MG63 (cell line): Measurements from ENCODE around the gene ATXN1. TPM values are rescaled to one million over a fixed set of nuclear protein-coding genes. Genes with fewer than 3 reads are reported as not detected.

Experiments used
- DNase-seq: peaks from one replicate; pipeline ENCODE4 v3.0.0-alpha.2; 2020
- H3K27me3 ChIP-seq: fragments of 250-450 bp; sonication (Bioruptor Pico); 2 replicates; pipeline ENCODE4 v1.5.1; 2020; ENCODE audit warnings: mild to moderate bottlenecking, moderate library complexity
- H3K36me3 ChIP-seq: fragments of 250-450 bp; sonication (Bioruptor Pico); 2 replicates; pipeline ENCODE4 v1.5.1; 2020; ENCODE audit warnings: mild to moderate bottlenecking, moderate library complexity
- H3K4me3 ChIP-seq: fragments of 250-450 bp; sonication (Bioruptor Pico); 2 replicates; pipeline ENCODE4 v1.5.1; 2020; ENCODE audit warnings: mild to moderate bottlenecking, moderate library complexity
- H3K9me3 ChIP-seq: fragments of 250-450 bp; sonication (Bioruptor Pico); 2 replicates; pipeline ENCODE4 v1.5.1; 2020; ENCODE audit warnings: mild to moderate bottlenecking, moderate library complexity
- total RNA-seq: library from RNA; depleted of rRNA; stranded (reverse); fragments of >200 nt; shearing (Covaris generic); gene quantifications from 2 replicates; pipeline ENCODE4 v1.2.3, GENCODE V29; 2014; ENCODE audit warnings: low replicate concordance

The ATXN1 gene
- total RNA-seq, 1 experiment from 2014 or later: 5.9 TPM

DNA sequence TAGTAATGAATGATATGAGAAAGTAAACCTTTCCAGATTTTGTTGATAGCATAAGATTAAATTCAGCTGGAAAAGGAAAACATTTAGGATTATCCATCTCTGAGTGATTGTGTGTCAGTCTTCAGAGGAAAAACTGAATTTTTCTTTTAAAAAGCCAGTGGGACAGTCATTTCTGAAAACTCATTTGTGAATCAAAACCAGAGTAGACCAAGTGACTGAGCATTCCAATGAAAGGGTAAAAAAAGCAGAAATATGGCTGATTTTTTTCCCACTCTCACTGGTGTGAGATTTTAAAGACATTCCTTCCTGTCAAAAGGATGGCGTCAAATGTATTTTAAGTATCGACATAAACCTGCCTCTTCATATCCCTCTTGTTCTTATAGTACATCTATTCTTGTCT lies 308.9 kb downstream of the ATXN1 start:
- DNase-seq: no peak
- H3K27me3 ChIP-seq: no peaks in the 10 kb centered on the region
- H3K9me3 ChIP-seq: no peaks in the 10 kb centered on the region
- H3K4me3 ChIP-seq: no peak overlapping the region
- no peaks in the 10 kb centered on the region for H3K36me3 ChIP-seq

DNA sequence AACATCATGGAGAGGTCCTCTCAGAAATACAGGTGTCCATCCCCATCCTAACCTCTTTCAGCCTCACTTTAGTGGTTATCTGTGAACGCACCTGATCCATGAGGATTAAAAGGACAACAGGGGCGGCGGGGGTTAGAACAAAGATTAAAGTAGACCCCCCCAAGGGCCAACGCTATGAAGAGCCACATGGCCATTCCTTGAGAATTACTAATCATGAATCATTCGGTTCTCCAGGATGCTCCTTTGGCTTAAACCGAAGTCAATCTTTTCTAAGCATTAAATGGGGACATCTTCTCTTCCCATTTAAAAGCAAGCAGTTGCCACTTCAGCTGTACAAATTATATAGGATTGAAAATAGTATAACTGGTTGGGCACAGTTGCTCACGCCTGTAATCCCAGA lies 310.4 kb downstream of the ATXN1 start:
- Histone ChIP-seq H3K36me3 (no peaks in the 10 kb centered on the region), H3K4me3 (no peak overlapping the region), H3K9me3 (no peaks in the 10 kb centered on the region), H3K27me3 (no peaks in the 10 kb centered on the region)
- no peak for DNase-seq

DNA sequence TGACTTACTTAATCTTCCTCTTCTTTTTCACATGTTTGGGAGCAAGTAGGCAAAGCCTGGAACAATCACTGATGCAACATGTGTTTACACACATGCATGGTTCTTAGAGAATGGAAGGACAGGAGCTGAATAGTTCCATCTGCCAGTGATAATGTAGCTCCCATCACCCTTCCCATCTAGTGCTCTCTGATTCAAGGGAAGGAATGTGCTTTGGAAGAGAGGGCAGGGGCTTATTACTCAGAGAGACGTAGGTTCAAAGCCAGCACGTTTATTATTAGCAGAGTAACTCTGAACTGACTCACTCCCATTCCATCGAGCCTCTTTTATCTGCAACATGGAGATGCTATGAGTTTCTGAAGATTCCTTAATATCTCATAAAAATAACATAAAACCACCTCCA lies 311.0 kb downstream of the ATXN1 start:
- Histone ChIP-seq H3K27me3 (no peaks in the 10 kb centered on the region), H3K9me3 (no peaks in the 10 kb centered on the region), H3K36me3 (no peaks in the 10 kb centered on the region), H3K4me3 (no peak overlapping the region)
- DNase-seq: peak; percentile 28

DNA sequence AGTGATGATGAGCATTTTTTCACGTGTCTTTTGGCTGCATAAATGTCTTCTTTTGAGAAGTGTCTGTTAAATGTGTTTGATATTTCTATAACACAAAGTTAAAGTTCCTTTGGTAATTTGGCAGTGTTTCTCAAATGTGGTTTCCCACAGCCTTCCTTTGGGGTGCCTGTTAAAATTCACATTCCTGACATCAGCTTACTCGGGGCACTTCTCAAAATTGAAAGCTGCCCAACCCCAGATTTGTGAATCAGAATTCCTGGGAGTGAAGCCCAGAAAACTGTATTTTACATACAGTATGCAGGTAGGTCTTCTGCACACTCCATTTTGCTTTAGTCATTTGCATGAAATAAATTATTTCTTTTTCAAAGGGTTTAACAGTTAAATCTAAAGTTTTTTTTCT lies 315.0 kb downstream of the ATXN1 start:
- Histone ChIP-seq H3K27me3 (no peaks in the 10 kb centered on the region), H3K4me3 (no peak overlapping the region), H3K9me3 (no peaks in the 10 kb centered on the region), H3K36me3 (no peaks in the 10 kb centered on the region)
- DNase-seq: no peak

DNA sequence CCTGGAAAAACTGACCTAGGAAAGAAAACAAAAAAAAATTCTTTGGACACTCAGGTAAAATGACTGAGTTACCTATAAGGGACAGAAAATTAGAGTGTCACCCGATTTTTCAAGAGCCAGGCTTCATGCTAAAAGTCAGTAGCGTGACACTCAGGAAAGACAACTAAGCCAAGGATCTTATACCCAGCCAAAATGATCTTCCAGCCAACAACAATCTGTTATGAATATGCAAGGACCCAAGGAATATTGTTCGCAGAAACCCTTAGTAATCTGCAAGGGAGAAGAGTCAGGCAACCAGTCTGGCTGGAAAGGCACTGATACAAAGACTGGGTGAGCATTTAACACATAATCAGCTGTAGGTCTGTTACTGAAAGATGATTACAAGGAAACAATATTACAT lies 319.2 kb downstream of the ATXN1 start:
- no peaks in the 10 kb centered on the region for H3K9me3 ChIP-seq
- H3K27me3 ChIP-seq: no peaks in the 10 kb centered on the region
- no peak overlapping the region for H3K4me3 ChIP-seq
- no peak for DNase-seq
- H3K36me3 ChIP-seq: no peaks in the 10 kb centered on the region

DNA sequence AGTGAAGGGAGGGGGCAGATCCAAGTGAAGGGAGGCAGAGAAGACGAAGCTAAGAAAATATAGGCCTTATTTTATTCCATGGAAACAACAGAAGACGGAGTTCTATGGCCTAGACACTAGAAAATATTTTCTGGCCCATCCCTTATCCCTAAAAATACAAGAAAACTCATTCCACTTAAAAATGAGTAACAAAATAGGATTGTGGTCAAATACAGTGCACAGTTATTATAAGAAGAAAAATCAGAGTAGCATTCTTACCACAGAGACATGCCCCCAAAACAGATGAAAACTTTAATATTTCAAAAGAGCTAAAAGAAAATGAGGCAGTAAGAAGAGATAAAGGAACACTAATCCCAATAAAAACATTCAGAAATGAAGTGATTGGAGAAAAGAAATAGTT lies 320.0 kb downstream of the ATXN1 start:
- no peak overlapping the region for H3K4me3 ChIP-seq
- no peaks in the 10 kb centered on the region for H3K27me3 ChIP-seq
- H3K36me3 ChIP-seq: no peaks in the 10 kb centered on the region
- H3K9me3 ChIP-seq: no peaks in the 10 kb centered on the region
- no peak for DNase-seq

DNA sequence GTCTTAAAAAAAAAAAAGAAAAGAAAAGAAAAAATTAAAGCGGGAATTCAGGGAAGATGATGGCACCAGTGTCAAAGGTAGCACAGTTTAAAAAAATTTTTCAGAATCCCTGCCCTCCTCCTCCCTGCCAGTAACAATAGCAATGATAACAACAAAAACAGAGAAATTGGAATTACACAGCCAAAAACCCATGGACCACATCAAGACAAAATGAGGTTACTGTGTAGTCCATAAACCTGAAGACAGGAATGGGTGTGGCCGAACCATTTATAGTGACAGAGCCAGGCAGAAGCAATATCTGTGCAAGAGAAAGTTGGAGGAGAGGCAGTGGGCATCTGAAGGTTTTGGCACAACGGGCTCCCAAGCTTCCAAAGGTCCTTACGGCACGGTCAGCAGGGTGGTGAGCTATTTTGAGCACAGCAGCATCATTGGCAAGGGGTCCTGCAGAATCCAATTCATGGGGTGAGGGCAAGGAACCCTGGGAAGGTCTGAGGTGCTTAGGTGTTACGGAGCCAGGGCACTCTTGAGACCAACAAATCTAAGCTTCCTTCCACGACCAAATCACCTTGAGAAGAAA lies 320.5 kb downstream of the ATXN1 start:
- Histone ChIP-seq H3K27me3 (no peaks in the 10 kb centered on the region), H3K36me3 (no peaks in the 10 kb centered on the region), H3K4me3 (no peak overlapping the region), H3K9me3 (no peaks in the 10 kb centered on the region)
- DNase-seq: no peak

DNA sequence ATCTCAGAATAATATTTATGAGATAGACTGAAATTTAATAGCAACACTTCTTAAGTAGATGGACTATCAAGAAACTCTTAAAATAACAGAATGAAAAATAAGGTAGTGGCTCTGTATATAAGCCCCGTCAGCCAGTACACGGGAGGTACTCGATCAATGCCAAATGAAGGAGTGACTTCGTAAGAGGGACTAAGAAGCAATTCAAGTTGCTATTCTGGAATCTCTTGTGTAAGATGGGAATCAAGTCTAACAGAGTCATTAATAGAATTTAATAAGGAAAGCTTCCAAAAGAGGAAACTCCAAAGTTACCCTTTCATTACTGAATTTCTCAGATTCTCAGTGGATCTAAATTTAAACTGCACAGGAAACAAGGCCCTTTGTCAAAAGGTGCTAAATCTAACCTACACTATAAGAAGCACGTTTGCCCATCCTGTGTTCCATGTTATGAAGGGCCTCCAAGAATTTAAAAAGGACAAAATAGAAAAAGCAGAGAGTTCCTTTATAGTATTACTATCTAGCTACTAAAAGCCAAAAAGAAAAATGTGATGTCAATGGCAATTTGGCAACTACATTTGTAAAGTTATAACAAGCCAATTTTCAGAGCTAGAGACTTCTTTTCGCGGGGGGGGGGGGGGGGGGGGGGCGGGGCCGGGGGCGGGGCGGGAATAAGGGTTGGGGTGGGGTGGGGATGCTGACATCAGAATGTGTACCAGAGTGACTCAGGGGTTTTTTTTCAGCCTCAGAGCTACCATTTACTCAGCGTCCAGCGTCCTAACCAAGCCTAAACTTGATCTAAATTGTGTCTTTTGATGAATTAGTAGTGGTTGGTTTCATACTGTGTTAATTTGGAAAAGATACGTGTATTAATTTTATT lies 322.3 kb downstream of the ATXN1 start:
- DNase-seq: no peak
- Histone ChIP-seq H3K9me3 (no peaks in the 10 kb centered on the region), H3K36me3 (no peaks in the 10 kb centered on the region), H3K27me3 (no peaks in the 10 kb centered on the region), H3K4me3 (no peak overlapping the region)

DNA sequence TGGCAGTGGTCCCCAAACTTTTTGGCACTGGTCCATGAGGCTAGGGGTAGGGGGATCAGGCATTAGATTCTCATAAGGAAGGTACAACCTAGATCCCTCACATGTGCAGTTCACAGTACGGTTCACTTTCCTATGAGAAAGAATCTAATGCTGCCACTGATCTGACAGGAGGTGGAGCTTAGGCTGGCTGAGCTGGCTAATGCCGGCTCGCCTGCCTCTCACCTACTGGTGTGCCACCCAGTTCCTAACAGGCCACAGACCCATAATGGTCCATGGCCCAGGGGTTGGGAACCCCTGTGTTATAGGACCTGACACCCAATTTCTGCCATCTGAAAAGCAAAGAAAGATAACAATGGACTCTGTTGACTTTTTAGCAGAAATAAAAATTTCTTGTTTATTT lies 323.3 kb downstream of the ATXN1 start:
- Histone ChIP-seq H3K9me3 (no peaks in the 10 kb centered on the region), H3K36me3 (no peaks in the 10 kb centered on the region), H3K27me3 (no peaks in the 10 kb centered on the region), H3K4me3 (no peak overlapping the region)
- DNase-seq: no peak

DNA sequence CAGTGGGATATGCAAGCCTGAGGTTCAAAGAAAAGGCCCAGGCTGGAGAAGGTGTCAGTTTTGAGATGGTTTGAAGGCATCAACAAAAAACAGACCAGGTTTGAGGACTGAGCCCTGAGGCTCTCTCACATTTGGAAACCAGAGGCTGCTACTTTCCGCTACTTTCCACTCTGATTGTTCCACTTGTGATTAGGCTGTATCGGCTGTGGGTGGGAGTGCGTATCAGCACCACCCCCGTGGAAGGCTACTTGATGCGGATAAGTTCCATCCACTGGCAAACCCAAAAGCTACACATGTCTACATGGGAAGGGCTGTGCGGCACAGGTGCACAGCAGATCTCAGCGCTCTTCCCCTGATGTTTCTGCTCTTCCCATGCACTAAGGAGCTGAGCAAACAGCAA lies 324.2 kb downstream of the ATXN1 start:
- no peaks in the 10 kb centered on the region for H3K27me3 ChIP-seq
- no peak for DNase-seq
- no peaks in the 10 kb centered on the region for H3K9me3 ChIP-seq
- H3K4me3 ChIP-seq: no peak overlapping the region
- H3K36me3 ChIP-seq: no peaks in the 10 kb centered on the region

DNA sequence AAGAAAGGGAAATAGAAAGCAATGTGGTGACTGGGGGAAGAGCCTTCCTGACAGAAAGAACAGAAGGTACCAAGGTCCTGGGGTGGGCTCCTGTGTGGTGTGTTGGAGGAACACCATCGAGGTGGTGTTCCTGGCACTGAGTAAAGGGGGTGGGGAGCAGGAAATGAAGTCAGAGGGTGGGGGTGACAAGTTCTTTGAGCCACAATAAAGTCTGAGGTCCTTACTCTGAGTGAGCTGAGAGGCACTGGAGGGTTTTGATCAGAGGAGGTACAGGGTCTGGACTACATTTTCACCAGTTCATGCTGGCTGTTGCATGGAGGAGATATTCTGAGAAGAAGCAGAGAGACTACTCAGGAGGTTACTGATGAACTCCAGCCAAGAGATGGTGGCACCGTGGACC lies 324.7 kb downstream of the ATXN1 start:
- Histone ChIP-seq H3K36me3 (no peaks in the 10 kb centered on the region), H3K9me3 (no peaks in the 10 kb centered on the region), H3K4me3 (no peak overlapping the region), H3K27me3 (no peaks in the 10 kb centered on the region)
- no peak for DNase-seq

DNA sequence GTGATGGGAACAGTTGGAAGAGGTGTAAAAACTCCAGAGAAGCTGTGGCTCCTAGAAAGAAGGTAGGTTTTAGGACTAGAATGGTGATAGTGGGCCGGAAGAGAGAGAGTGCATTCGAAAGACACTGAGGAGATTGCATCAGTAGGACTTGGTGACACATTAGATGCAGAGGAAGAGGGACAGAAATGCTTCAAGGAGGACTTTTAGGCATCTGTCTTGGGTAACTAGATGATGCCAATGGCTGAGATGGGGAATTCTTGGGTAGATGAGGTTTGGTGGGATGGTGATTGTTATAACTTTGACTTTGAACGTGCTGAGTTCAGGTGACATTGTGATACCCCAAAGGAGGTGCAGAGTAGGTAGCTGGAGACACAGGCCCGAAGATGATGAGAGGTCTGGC lies 326.4 kb downstream of the ATXN1 start:
- no peaks in the 10 kb centered on the region for H3K36me3 ChIP-seq
- no peak for DNase-seq
- no peaks in the 10 kb centered on the region for H3K9me3 ChIP-seq
- no peak overlapping the region for H3K4me3 ChIP-seq
- no peaks in the 10 kb centered on the region for H3K27me3 ChIP-seq

DNA sequence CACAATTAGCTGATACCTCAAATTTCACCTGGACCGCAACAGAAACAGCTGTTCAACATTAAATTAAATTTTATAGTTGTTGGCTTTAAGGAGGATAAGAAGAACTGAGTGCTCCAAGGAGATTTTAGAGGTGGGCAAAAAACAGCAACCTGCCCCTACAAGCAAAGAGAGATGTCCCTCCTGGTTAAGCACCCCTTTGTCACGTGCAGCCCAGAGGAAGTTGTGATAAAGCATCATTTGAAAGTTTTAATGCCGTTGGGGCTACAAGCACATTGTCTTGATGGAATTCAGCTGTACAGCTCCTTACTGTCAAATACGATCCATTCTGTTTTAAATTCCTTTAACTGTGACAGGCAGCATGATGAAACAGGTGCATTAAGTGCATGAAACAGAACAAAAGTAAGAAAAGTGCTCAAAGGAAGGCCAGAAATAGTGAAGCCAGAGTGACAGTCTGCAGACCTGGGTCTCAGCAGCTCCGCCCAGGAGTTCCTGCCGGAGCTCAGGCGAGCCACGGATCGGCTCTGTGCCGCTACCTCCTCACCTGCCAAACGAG lies 327.8 kb downstream of the ATXN1 start:
- H3K36me3 ChIP-seq: no peaks in the 10 kb centered on the region
- no peaks in the 10 kb centered on the region for H3K27me3 ChIP-seq
- no peaks in the 10 kb centered on the region for H3K9me3 ChIP-seq
- H3K4me3 ChIP-seq: no peak overlapping the region
- DNase-seq: no peak

DNA sequence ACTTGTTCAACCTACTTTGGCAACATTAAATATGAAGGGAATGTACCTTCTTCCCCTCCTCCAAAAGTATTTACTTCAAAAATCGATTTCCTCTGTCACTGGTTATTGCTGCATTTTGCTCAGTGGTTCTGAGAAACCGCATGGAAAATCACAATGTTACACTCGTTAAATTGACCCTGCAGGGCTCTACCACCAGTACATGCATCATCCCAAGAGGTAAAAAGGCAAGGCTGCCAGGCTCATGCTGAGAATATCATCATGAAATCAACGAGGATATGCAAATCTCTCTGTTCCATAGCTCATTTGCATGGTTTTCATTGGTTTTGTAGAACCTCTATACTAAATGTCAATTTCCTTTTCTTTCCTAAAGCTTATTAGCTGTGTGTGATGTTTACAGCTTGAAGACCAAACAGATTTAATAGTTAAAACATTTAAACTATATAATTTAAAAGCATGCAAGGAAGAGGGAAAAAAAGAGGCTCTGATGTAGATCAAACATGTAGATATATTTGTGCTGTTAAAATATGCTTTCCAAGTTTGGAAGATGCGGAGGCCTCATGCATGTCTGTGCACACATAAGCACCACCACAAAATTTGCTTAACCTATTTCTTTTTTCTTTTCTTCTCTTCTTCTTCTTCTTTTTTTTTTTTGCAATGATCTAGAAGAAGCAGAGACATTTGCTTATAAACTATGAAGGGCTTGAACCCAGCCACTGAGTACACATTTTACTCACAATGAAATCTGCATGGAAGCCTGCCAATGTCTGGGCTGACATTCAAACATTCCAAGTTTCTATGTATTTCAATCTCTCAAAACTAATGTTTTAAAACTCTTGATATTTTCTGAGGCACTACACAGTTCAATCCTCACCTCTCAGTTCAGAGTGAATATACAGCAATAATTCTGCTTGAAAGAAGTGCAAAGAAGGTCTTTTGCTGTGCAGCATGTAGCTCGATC lies 328.9 kb downstream of the ATXN1 start:
- Histone ChIP-seq H3K4me3 (no peak overlapping the region), H3K36me3 (no peaks in the 10 kb centered on the region), H3K27me3 (no peaks in the 10 kb centered on the region), H3K9me3 (no peaks in the 10 kb centered on the region)
- DNase-seq: peak; percentile 31

DNA sequence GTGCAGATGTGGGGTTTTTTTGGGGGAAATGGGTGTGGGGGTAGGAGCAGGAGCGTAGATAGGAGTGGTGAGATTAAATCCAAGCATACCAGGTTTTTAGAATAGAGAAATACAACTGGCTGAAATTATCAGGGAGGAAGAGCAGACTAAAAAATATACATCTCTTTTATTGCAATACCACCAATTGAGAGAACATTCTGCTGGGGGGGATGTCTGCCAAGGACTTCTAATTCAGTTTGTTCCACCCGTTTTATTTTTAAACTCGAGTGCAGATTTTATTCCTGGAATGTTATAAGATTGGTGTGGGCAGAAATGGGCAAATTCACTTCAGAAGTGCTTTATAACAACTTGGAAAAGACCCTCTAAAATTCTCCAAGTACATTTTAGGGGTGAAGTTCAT lies 330.2 kb downstream of the ATXN1 start:
- no peak overlapping the region for H3K4me3 ChIP-seq
- H3K27me3 ChIP-seq: no peaks in the 10 kb centered on the region
- no peaks in the 10 kb centered on the region for H3K36me3 ChIP-seq
- H3K9me3 ChIP-seq: no peaks in the 10 kb centered on the region
- DNase-seq: no peak

DNA sequence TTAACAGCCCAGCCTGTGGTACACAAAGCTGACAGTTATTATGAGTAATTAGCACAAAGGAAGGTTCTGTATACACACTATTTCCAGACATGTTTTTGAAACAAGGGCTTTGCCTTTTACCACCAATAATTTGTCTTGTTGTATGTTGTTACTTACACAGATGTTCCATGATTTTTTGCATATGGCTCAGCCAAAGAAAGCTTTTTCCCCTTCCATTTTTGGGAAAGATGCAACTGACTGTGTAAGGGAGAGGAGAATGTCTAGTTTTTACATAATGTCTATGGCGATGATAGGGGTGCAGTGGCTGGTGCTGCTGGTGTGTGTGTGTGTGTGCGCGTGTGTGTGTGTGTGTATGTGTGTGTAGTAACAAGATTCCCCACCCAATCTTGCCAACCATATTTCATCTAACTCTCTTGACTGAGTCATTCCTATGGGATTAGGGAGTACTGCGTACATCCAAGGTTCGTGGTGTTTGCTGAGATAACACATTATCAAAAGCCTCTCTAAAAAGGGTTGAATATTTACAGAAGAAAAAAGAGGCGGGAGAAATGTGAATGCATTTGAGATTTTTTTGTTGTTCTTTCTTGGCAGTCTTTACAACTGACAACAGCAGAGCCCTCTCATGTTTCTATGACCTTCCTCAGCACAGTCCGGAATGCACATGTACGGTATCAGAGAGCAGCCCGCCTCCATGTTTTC lies 330.7 kb downstream of the ATXN1 start:
- no peaks in the 10 kb centered on the region for H3K36me3 ChIP-seq
- no peak for DNase-seq
- H3K27me3 ChIP-seq: no peaks in the 10 kb centered on the region
- no peaks in the 10 kb centered on the region for H3K9me3 ChIP-seq
- H3K4me3 ChIP-seq: no peak overlapping the region
